Measurements from ENCODE around the gene MTREX.

MTREX gene

DNA sequence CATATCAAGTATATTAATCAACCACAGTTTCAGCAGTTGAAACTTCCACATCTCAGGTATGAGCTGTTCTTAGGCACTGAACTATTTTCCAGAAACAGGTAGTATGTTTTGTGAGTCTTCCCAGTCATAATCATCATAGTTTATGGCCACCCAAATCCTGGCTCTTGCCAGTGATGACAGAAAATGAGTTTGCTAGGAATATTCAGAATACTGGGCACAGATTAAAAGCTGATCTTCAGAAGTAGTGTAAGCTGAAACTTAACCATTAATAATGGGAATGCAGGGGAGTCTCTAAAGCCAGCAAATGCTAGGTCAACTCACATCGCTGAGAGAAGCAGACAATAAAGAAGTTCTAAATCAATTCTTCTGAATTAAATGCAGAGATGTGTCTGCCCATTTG is 162.5 kb downstream of the MTREX start:
- DNase-seq = no peak

GRCh38 chr5:55471468-55471867 is 163.7 kb downstream of the MTREX start:
- DNase-seq = no peak

- DNase-seq = no peak
These were observed 164.9 kb downstream of the MTREX start for GRCh38 chr5:55472642-55473041.
